HG02884 (cell line): ENCODE results near the gene SYDE2.
"Not testable (repeated sequence)": the region's sequence is repeated elsewhere in the genome, so short reads cannot be mapped to it uniquely, and the experiment has no call there.

Experiments
- ATAC-seq: cut with Tn5 transposase; IDR thresholded peaks from one replicate; pipeline ENCODE4 v1.9.1; 2021; ENCODE audit warnings: mild to moderate bottlenecking, moderate library complexity; ENCODE audit not compliant: unreplicated experiment

SYDE2 gene, protein sequence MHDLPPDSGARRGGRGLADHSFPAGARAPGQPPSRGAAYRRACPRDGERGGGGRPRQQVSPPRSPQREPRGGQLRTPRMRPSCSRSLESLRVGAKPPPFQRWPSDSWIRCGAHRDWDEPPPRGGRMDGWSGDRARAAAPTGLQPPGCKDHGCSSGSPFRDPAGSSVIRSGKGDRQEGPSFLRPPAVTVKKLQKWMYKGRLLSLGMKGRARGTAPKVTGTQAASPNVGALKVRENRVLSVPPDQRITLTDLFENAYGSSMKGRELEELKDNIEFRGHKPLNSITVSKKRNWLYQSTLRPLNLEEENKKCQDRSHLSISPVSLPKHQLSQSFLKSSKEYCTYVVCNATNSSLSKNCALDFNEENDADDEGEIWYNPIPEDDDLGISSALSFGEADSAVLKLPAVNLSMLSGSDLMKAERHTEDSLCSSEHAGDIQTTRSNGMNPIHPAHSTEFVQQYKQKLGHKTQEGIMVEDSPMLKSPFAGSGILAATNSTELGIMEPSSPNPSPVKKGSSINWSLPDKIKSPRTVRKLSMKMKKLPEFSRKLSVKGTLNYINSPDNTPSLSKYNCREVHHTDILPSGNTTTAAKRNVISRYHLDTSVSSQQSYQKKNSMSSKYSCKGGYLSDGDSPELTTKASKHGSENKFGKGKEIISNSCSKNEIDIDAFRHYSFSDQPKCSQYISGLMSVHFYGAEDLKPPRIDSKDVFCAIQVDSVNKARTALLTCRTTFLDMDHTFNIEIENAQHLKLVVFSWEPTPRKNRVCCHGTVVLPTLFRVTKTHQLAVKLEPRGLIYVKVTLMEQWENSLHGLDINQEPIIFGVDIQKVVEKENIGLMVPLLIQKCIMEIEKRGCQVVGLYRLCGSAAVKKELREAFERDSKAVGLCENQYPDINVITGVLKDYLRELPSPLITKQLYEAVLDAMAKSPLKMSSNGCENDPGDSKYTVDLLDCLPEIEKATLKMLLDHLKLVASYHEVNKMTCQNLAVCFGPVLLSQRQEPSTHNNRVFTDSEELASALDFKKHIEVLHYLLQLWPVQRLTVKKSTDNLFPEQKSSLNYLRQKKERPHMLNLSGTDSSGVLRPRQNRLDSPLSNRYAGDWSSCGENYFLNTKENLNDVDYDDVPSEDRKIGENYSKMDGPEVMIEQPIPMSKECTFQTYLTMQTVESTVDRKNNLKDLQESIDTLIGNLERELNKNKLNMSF

DNA sequence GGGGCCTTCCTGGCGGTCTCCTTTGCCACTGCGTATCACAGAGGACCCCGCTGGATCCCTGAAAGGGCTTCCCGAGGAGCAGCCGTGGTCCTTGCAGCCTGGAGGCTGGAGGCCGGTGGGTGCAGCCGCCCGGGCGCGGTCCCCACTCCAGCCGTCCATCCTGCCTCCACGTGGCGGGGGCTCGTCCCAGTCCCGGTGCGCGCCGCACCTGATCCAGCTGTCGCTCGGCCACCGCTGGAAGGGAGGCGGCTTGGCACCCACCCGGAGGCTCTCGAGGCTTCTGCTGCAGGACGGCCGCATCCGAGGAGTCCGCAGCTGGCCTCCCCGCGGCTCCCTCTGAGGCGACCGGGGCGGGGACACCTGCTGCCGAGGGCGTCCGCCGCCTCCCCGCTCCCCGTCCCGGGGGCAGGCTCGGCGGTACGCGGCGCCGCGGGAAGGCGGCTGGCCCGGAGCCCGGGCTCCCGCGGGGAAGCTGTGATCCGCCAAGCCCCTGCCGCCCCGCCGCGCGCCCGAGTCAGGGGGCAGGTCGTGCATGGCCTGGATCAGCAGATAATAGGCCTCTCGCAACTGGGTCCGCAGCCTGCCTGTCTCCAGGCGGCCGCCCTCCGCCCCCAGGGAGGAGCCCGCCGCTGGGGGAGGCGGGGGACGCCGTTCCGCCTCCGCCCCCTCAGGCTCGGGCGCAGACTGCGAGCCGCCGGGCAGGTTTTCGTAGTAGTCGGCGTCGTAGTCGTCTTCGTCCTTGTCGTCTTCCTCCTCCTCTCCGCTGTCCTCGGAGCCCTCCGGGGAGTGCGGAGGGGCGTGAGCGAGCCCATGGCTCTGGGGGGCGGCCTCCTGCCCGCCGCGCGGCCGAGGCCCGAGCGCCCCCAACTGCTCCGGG is at the start of gene SYDE2:
Gene SYDE2 (minus strand): TSS at position 554 of the 877 bp plus-strand sequence. CDS start 20 bp downstream, at position 534.
- peak; percentile 75 for ATAC-seq

DNA sequence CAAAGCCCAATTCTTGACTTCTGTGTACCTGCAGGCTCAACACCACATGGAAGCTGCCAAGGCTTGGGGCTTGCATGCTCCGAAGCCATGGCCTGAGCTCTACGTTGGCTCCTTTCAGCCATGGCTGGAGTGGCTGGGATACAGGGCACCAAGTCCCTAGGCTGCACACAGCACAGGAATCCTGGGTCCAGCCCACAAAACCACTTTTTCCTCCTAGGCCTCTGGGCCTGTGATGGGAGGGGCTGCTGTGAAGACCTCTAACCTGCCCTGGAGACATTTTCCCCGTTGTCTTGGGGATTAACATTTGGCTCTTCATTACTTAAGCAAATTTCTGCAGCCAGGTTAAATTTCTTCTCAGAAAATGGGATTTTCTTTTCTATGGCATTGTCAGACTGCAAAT is 48.2 kb upstream of the SYDE2 start:
- ATAC-seq, result not testable (repeated sequence)

DNA sequence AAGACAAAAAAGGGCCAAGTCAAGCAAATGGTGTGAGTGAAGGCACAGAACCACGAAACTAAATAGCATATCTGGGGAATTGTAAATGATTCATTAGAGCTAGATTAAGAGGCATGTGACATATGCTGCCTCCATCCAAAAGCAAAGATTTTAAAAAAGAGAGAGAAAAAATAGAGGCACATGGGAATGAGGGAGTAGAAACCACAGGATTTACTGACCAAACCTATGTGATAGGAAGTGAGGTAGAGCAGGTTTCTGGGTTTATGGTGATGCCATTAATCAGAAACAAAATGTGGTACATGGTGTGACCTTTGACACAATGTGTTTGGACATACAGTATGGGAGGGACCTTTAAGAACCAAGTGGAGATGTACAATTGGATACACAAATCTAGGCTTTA is 45.1 kb upstream of the SYDE2 start:
- no peak for ATAC-seq

DNA sequence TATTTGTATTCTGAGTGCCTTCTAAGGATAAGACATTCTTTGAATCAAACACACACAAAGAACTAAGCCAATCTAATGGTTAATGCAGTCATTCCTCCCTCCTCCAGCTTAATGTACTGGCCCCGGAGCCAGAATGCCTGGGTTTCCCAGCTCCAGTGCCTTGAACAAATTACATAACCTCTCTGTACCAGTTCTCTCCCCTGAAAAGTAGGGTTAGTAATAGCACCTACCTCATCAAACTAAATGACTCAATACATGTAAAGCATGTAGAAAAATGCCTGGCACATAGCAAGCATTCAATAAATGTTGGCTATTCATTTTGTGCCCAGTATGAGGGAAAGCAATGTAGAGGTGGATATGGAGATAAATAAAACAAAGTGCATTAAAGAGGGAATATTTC is 44.6 kb upstream of the SYDE2 start:
- no peak for ATAC-seq

DNA sequence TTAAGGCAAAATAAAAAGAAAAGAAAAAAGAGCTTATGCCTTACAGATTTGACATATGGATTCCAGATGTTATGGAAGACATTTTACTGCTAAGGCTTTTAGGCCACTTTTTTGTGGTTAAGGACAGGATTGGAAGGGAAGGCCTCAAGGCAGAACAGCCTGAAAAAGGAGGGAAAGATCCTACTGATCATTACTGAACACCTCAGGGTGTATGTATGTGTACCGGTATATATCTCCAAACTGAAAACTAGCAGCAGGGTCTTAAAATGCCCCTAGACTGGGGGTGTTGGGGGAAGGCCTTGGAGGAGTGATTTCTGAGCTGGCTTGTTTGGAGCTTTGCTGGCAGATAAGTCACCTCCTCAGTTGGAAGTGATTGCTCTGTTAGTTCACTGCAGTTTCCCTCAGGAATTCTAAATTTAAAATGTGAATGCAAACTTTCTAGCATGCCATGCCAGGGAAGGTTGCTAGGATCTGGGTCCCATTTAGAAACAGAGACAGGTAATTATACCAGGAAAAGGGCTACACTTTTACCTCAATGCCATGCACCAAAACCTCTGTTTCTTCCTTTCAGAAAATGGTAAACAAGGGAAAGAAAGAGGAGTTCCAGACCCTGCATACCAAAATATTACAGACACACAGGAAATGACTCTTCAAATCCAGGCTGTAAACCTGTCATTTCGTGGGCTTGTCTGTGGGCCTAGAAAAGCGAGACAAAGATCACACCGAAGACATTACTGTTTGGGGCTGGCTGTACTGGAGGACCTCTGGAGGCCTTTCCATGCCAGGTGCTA is 43.6 kb upstream of the SYDE2 start:
- no peak for ATAC-seq

DNA sequence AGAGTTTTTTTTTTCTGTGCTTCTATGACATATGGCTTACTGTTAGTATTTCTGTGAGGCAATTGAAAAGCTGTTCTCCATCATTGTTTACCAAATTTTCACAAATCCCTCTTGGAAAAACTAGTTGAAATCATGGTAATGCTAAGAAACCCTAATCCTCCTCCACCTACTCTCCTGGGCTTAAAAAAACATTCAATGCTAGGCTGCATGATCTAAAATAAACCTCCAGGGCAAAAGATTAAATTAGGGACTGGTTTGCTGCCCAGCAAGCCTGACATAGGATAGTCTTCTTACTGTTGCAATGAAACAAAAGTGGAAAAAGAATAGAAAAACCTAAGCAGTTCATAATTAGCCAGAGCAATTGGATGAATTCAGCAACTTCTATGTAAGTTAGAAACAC is 42.6 kb upstream of the SYDE2 start:
- ATAC-seq, result no peak

DNA sequence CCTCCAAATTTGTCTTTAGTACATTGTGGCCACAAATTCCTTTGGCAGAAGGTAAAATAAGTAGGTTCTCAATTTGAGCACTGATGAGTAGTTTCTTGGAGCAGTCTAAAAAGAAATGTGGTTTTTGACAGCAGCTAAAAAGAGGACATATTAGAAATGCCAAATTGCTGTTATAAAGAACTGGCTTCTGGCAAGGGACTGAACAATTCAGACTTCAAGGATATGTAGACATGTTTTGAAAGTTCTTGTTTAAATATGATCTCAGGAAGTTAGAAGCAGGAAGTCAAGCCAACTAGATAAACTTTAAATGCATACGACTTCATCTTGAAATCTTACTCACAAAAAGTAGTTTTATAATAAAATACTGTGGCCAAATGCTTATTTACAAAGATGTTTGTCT is 39.8 kb upstream of the SYDE2 start:
- ATAC-seq, result no peak

DNA sequence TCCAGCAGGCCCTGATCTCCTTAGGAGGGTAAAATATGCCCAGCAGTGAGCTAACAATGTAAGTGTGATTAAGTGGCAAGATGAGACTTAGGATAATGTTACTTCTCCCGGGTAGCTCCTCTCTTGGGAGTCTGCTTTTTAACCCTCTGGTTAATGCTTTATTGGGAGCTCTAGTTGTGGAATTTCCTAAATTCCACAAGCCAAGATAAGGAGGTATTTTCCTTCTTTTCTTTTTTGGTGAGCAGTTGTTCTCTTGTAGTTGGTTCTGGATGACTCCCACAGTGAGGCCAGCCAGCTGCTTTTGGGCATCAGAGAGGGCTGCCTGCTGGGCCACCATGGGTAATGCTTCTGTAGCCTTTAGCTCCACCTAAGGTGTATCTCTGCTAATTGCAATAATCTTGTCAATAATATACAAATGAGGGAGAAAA is 39.4 kb upstream of the SYDE2 start:
- ATAC-seq, result peak; percentile 54

DNA sequence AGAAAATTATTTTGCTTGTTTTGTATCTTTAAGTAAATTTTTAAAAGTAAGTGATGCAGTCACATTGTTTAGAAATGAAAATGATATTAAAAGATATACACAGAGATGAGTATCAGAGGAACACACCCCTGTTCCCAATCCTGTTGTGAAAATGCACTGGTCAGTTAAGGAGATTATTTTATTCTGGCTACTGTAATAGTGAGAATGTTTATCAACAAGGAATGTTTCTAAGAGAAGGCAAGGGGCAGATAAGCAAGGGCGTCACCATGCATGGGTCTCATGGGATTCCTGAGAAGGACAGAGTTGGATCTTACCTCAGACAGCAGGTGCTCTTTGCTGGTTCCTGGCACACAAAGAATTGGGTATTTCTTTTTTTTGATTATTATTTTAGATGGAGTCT is 36.8 kb upstream of the SYDE2 start:
- ATAC-seq, result no peak

DNA sequence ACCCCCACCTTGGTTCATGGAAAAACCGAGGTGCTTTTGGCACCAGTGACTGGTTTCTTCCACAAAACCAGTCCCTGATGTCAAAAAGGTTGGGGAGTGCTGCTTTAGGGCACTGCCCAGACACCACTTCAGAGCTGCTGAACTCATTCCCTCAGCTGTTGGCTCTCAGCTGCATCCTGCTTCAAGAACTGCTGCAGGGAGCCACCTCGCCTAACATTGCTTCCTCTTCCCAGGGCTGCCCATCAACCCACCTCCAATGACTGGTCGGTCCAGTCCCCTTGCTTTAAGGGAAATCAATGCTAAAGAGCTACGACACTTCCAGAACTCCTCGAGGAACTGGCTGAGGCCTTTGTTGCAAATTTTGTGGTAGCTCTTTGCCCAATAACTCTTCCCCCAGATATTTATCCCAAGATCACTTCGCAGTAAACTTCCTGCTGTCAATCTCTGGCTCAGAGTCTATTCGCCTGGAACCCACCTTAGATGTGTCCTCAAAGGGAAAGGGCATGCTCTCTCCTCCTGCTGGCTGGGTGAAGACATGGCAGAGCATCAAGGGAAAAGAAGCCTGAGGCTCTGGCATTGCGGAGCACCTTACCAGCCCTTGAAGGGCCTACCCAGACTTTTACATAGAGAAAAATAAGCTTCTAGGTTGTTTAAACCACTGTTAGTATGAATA is 29.6 kb upstream of the SYDE2 start:
- ATAC-seq, result no peak

DNA sequence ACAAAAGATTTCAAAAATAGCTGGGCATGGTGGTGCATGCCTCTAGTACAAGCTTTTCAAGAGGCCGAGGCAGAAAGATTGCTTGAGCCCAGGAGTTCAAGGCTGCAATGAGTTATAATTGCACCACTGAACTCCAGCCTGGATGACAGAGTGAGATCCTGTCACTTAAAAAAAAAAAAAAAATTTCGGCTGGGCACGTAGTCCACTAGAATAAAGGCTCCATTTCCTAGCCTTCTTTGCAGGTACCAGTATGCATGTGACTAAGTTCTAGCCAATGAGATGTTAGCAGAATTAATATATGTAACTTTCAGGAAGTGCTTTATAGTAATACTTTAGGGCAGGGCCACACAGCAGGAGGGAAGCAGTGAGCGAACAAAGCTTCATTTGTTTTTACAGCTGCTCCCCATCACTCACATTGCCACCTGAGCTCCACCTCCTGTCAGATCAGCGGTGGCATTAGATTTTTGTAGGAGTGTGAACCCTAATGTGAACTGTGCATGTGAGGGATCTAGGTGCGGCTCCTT is 28.8 kb upstream of the SYDE2 start:
- ATAC-seq, result no peak

DNA sequence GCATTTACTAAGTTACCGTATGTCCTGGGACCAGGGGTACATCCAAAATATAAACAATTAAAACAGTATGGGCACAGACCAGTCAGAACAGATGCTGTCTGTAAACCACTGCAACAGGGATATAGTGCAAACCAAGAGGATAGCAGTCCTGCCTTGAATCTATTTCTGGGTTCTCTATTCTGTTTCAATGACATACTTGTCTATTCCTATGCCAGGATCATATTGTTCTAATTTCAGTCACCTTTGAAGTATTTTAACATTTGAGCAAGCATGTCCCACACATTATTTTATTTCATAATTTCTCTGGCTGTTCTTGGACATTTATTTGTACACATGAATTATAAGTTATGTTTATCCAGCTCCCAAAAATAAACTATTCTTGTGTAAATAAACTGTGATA is 28.2 kb upstream of the SYDE2 start:
- no peak for ATAC-seq

DNA sequence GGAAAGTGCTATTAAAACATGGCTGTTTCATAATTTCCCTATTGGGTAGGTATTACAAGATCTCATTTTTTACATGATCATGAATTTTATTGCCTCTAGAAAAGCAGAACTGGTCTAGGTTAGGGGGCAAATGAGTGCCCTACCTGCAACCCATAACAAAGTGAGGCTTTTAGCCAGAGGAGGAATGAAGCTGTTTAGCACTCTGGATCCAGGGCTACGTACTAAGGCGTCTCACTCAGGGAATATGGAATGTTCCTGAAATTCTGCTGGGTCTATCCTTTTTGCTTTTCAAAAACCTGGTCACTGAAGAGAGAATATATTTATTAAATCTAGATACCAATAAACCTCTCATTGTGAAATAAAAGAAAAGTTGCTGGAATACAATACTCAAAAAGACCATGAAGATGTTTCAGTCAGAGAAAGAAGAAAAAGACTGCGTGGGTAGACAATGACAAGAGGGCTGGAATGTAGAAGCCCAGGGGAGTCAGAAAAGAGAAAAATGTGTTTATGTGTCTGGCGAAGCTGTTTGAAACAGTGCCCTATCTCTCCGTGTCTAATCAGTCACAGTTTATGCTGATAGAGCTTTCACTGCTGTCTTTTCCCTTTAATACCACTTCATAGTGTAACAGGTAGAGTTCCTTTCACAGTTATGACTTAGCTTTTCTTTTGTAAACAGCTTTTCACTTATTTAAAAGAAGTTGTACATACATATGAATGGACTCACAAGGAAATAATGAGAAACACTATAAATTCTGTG is 25.0 kb upstream of the SYDE2 start:
- no peak for ATAC-seq

DNA sequence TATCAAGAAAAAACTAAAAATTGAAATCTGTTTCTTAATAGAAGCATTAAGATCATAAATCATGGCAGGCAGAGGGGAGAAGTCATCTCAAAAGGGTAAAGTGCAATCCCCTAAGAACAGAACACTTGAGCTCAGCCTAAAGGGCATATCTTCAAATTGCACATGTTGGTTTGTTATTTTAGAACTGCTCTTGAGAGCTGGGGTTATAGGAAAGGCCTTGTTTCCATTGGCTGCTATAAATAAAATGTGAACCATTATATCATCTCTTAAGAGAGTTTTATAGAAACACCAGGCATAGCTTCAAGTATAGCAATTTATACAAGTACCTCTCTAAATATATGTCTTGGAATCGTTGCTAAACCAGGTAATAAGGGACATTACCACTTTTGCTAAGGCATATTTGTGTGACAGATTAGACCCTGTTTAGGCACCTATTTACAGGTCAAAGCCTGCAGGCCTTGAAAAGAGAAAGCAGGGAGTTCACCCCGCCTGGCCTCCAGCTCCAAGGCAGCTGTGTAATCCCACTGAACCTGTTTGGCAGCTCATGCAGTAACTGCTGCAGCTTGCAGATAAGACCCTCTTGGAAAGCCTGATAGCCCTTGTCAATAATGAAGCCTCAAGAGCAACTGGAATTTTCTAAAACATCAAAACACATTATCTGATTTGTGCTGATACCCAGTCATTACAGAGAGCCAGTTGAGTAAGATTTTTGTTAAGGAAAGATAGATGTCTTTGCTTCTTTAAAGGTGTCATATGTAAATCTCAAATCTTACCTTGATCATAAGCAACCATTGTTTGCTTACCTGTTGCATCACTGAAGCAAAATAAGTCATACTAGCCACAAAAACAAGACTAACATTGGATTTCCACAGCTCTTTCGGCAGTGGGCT is 24.2 kb upstream of the SYDE2 start:
- ATAC-seq, result no peak

DNA sequence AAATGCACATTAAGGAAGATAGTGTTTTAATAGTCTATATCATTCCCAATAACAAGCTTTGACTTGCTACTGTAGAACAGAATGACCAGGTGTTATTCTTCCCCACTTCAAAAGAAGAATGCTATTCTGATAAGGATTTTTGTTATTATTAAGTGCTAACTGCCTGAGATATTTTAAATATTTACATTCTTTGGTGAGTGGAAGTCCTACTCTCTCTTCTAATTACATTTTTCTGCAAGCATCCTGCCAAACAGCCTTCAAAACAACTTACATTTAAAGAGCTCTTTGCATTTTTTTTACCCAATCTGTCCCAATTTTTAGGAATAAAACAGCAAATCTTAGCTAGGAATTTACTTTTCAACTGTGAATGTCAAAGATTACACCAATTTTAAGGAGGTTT is 23.5 kb upstream of the SYDE2 start:
- no peak for ATAC-seq

DNA sequence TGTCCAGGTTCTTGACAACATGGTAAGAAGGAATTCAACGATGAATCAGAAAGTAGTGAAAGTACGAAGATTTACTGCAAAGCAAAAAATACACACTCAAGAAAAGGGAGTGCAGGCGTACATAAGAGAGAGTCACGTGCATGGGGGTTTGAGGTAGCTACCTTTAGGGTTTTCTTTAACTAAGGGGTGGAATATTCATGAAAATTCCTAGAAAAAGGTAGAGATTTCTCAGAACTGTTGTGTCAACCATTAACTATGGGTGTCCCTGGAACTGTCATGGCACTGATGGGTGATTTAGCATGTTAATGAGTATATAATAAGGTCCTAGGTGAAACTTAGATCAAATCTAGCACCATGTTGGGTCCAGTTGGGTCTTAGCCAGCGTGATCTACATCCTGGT is 22.5 kb upstream of the SYDE2 start:
- no peak for ATAC-seq

DNA sequence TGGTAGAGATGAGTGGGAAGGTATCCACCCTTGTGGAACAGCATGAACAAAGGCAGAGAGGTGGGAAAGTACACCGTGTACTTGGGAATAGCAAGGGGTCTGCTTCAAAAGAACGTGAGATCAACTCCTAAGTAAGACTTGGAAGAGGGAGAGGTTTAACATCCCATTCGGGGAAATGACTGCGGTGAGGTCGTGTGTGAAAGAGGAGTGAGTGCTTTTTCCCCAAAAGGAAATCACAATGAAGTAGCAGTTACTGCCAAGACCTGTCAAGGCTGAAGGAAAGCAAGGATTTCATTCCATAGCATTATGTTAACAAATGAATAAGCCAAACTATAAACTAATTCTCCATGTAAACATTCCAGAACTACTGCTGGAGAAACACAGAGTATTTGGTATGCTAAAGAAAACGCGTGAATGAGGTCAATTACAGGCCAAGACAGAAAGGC is 20.0 kb upstream of the SYDE2 start:
- ATAC-seq, result no peak
